HFF-Myc (cell line): ENCODE results near the gene UTP18.
"Not testable (repeated sequence)": the region's sequence is repeated elsewhere in the genome, so short reads cannot be mapped to it uniquely, and the experiment has no call there.

Experiments
- DNase-seq: peaks from one replicate; pipeline ENCODE4 v3.0.0-alpha.2; 2011; ENCODE audit warnings: low read depth; ENCODE audit errors: extremely low read depth
- H3K4me3 ChIP-seq: replicated peaks from 2 replicates; pipeline ENCODE4 v1.5.1; 2011; ENCODE audit warnings: low read depth, mild to moderate bottlenecking, control low read depth, low read length
- CTCF ChIP-seq: IDR thresholded peaks from 2 replicates; pipeline ENCODE4 v1.5.1; 2012; ENCODE audit warnings: mild to moderate bottlenecking, low read depth, low read length, control low read depth; ENCODE audit errors: missing control alignments

The UTP18 gene

GRCh38 chr17:51322390-51323029 lies 62.2 kb downstream of the UTP18 start:
- no peak overlapping the region for H3K4me3 ChIP-seq
- DNase-seq = no peak
- peak; percentile 33 for TF ChIP-seq CTCF

- DNase-seq = no peak
- no peak overlapping the region for H3K4me3 ChIP-seq
- no peak for TF ChIP-seq CTCF
Observed at GRCh38 chr17:51325471-51325870, 65.1 kb downstream of the UTP18 start.

- H3K4me3 ChIP-seq, DNase-seq: not testable (repeated sequence)
Observed at GRCh38 chr17:51330861-51331503, 70.6 kb downstream of the UTP18 start.

- no peak for TF ChIP-seq CTCF
- DNase-seq = no peak
- H3K4me3 ChIP-seq = no peak overlapping the region
Observed at GRCh38 chr17:51335006-51335590, 74.8 kb downstream of the UTP18 start.

GRCh38 chr17:51335883-51336822 lies 75.8 kb downstream of the UTP18 start:
- H3K4me3 ChIP-seq = no peak overlapping the region
- TF ChIP-seq CTCF = no peak
- no peak for DNase-seq

- TF ChIP-seq CTCF = no peak
- DNase-seq = no peak
Observed at GRCh38 chr17:51341457-51341856, 81.1 kb downstream of the UTP18 start.

GRCh38 chr17:51342257-51342656 lies 81.9 kb downstream of the UTP18 start:
- no peak for TF ChIP-seq CTCF
- DNase-seq = no peak

More at GRCh38 chr17:51341457-51341856, 81.1 kb downstream of the UTP18 start:
- H3K4me3 ChIP-seq = no peak overlapping the region

More at GRCh38 chr17:51342257-51342656, 81.9 kb downstream of the UTP18 start:
- H3K4me3 ChIP-seq = no peak overlapping the region
